Thoracic aorta (tissue), 2 donors: ENCODE measurements around the gene FBXO10. TPM values are rescaled to one million over a fixed set of nuclear protein-coding genes. Genes with fewer than 3 reads are reported as not detected.

ENCODE experiments used
- ATAC-seq: fragments of 150-250 bp; one replicate; pipeline ENCODE4 v1.8.0; 2017; ENCODE audit warnings: low read depth; ENCODE audit not compliant: insufficient number of reproducible peaks, low FRiP score
- DNase-seq: peaks from one replicate; pipeline ENCODE4 v3.0.0-alpha.2; 2020; ENCODE audit warnings: low spot score
- H3K27ac ChIP-seq, 2 donors: fragments of 200-600 bp; sonication (generic); 1 replicate in 1 of 2; 2 replicates in 1 of 2; pipeline ENCODE4 v1.5.1; 2016; ENCODE audit warnings: mild to moderate bottlenecking in 2 of 2, moderate library complexity in 2 of 2
- H3K27me3 ChIP-seq: fragments of 200-600 bp; sonication (generic); replicated peaks from 2 replicates; pipeline ENCODE4 v1.6.0; 2016; ENCODE audit warnings: mild to moderate bottlenecking; ENCODE audit not compliant: insufficient read depth
- H3K36me3 ChIP-seq: fragments of 200-600 bp; sonication (generic); one replicate; pipeline ENCODE4 v1.5.1; 2016
- H3K4me1 ChIP-seq, 2 donors: fragments of 200-600 bp; sonication (generic); 1 replicate in 1 of 2; 2 replicates in 1 of 2; pipeline versions ENCODE4 v1.5.1 to v1.6.0; 2016; ENCODE audit warnings: low read depth in 2 of 2, mild to moderate bottlenecking in 1 of 2; ENCODE audit not compliant: control insufficient read depth in 1 of 2
- H3K4me3 ChIP-seq: fragments of 200-600 bp; sonication (generic); 2 replicates; pipeline ENCODE4 v1.5.1; 2016; ENCODE audit warnings: mild to moderate bottlenecking
- H3K9me3 ChIP-seq: fragments of 200-600 bp; sonication (generic); 2 replicates; pipeline ENCODE4 v1.5.1; 2016
- CTCF ChIP-seq: fragments of 200-600 bp; sonication (generic); IDR thresholded peaks from one replicate; pipeline ENCODE4 v1.5.1; 2019; ENCODE audit warnings: antibody characterized with exemption
- total RNA-seq, 2 donors: library from RNA; depleted of rRNA; stranded (reverse); fragments of >200 nt; gene quantifications; one replicate each; pipeline versions ENCODE4 v1.1.0 to v1.2.3, GENCODE V29; 2016

Gene FBXO10
- total RNA-seq, 2 donors from 2014 or later: 6.9 to 20.7 TPM

GRCh38 chr9:37542895-37543294 lies 33.3 kb downstream of the FBXO10 start:
- Histone ChIP-seq H3K27ac (no peak overlapping the region), H3K27me3 (no peaks in the 10 kb centered on the region), H3K36me3 (peaks cover 7% of the 10 kb centered on the region), H3K4me3 (no peak overlapping the region), H3K9me3 (no peaks in the 10 kb centered on the region), H3K4me1 (peaks cover 0 to 6% of the 10 kb centered on the region in 2 donors)
- ATAC-seq (no peak), DNase-seq (no peak)
- TF ChIP-seq CTCF: no peak

DNA sequence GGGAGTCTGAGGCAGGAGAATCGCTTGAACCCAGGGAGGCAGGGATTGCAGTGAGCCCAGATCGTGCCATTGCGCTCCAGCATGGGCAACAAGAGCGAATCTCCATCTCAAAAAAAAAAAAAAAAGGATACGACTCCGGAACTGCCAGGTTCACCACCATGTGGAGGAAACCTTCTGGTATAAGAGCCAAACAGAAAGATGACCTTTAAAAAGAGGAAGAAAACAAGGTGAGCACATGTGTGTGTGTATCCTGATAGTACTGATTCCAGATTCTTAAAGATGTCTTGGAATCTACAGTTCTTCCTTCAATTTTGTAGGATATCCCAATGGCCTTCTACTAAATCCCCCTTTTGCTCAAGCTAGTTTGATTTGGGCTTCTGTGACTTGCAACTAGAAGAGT lies 33.7 kb downstream of the FBXO10 start:
- no peak overlapping the region for H3K27ac ChIP-seq
- TF ChIP-seq CTCF: no peak
- no peaks in the 10 kb centered on the region for H3K27me3 ChIP-seq
- H3K4me3 ChIP-seq: no peak overlapping the region
- peaks cover 11% of the 10 kb centered on the region for H3K36me3 ChIP-seq
- no peaks in the 10 kb centered on the region for H3K9me3 ChIP-seq
- DNase-seq: no peak
- peaks cover 0 to 6% of the 10 kb centered on the region in 2 donors for H3K4me1 ChIP-seq
- no peak for ATAC-seq

GRCh38 chr9:37541465-37541864 lies 34.7 kb downstream of the FBXO10 start:
- no peaks in the 10 kb centered on the region for H3K27me3 ChIP-seq
- DNase-seq (no peak), ATAC-seq (no peak)
- H3K36me3 ChIP-seq: peaks cover 13% of the 10 kb centered on the region
- peaks cover 0 to 6% of the 10 kb centered on the region in 2 donors for H3K4me1 ChIP-seq
- TF ChIP-seq CTCF: no peak
- no peaks in the 10 kb centered on the region for H3K9me3 ChIP-seq
- no peak overlapping the region for H3K27ac ChIP-seq
- no peak overlapping the region for H3K4me3 ChIP-seq

- H3K9me3 ChIP-seq: no peaks in the 10 kb centered on the region
- no peak overlapping the region for H3K27ac ChIP-seq
- TF ChIP-seq CTCF: no peak
- peaks cover 0 to 6% of the 10 kb centered on the region in 2 donors for H3K4me1 ChIP-seq
- ATAC-seq (no peak), DNase-seq (no peak)
- no peaks in the 10 kb centered on the region for H3K27me3 ChIP-seq
- no peak overlapping the region for H3K4me3 ChIP-seq
- H3K36me3 ChIP-seq: peaks cover 17% of the 10 kb centered on the region
Measured at GRCh38 chr9:37540634-37541033, 35.5 kb downstream of the FBXO10 start.

- TF ChIP-seq CTCF: no peak
- Histone ChIP-seq H3K4me3 (no peak overlapping the region), H3K27ac (no peak overlapping the region), H3K9me3 (no peaks in the 10 kb centered on the region), H3K36me3 (peaks cover 17% of the 10 kb centered on the region), H3K4me1 (peaks cover 0 to 6% of the 10 kb centered on the region in 2 donors), H3K27me3 (no peaks in the 10 kb centered on the region)
- ATAC-seq (no peak), DNase-seq (no peak)
Measured at GRCh38 chr9:37539634-37540033, 36.5 kb downstream of the FBXO10 start.
